Stomach (tissue), 9 donors: ENCODE data around the gene TBX21. TPM values are rescaled to one million over a fixed set of nuclear protein-coding genes. Genes with fewer than 3 reads are reported as not detected.

ENCODE experiments used
- DNase-seq, 2 donors: peaks; one replicate each; pipeline versions ENCODE4 v3.0.0 to v3.0.0-alpha.2; 2013 to 2019
- H3K27ac ChIP-seq, 5 donors: fragments of 200-600 bp in 4 of 5; sonication (generic) in 4 of 5; one replicate each; pipeline ENCODE4 v1.5.1; 2013 to 2019; ENCODE audit warnings: mild to moderate bottlenecking in 1 of 5, moderate library complexity in 1 of 5
- H3K27me3 ChIP-seq, 3 donors: fragments of 200-600 bp; sonication (generic); one replicate each; pipeline ENCODE4 v1.5.1; 2017 to 2019; ENCODE audit warnings: mixed run types in 1 of 3
- H3K36me3 ChIP-seq, 4 donors: fragments of 200-600 bp; sonication (generic); 1 replicate in 3 of 4; 2 replicates in 1 of 4; pipeline ENCODE4 v1.5.1; 2016 to 2019
- H3K4me1 ChIP-seq, 4 donors: fragments of 200-600 bp; sonication (generic); one replicate each; pipeline ENCODE4 v1.5.1; 2016 to 2019
- H3K4me3 ChIP-seq, 4 donors: fragments of 200-600 bp; sonication (generic) in 3 of 4; one replicate each; pipeline ENCODE4 v1.5.1; 2016 to 2019; ENCODE audit warnings: mild to moderate bottlenecking in 1 of 4
- H3K9me3 ChIP-seq, 4 donors: fragments of 200-600 bp; sonication (generic); one replicate each; pipeline ENCODE4 v1.5.1; 2016 to 2019
- EP300 ChIP-seq: sonication (generic); formaldehyde crosslinking; IDR thresholded peaks from one replicate; pipeline ENCODE4 v1.6.1; 2017; ENCODE audit warnings: antibody characterized with exemption
- POLR2A ChIP-seq, 4 donors: fragments of 450-650 bp; IDR thresholded peaks; one replicate each; pipeline ENCODE4 v1.6.1; 2016; ENCODE audit warnings: antibody characterized with exemption in 4 of 4, control low read depth in 2 of 4, mild to moderate bottlenecking in 1 of 4, moderate library complexity in 1 of 4
- POLR2AphosphoS5 ChIP-seq, 3 donors: sonication (generic); formaldehyde crosslinking; IDR thresholded peaks; one replicate each; pipeline ENCODE4 v1.6.1; 2016; ENCODE audit warnings: antibody characterized with exemption in 3 of 3
- WGBS, 5 donors: extraction: QIAGEN DNeasy Blood & Tissue Kit in 3 of 5; methylation state at CpG; one replicate each; pipeline versions ENCODE4 v1.1.5 to v1.1.7; 2013 to 2018; 5-methylcytosine and 5-hydroxymethylcytosine counted together
- intact Hi-C: fragments of 100-400 bp; cut with DNase I; formaldehyde crosslinking; loops from one replicate; pipeline ENCODE4 v1.15.1; 2023; ENCODE audit warnings: low total_unique reads
- polyA plus RNA-seq, 3 donors: library from polyadenylated mRNA; stranded (reverse); fragments of 200-250 nt; gene quantifications; one replicate each; pipeline ENCODE4 v1.2.3, GENCODE V29; 2013
- total RNA-seq, 5 donors: library from RNA; depleted of rRNA; stranded (reverse); fragments of >200 nt; gene quantifications; one replicate each; pipeline versions ENCODE4 v1.1.0 to v1.2.3, GENCODE V29; 2014 to 2016
- TF ChIP-seq, protein P1 (sequence below), 7 experiments: fragments of 450-650 bp in 4 of 7; fragments of 200-600 bp in 3 of 7; sonication (generic) in 3 of 7; IDR thresholded peaks; one replicate each; pipeline ENCODE4 v1.5.1; 2016 to 2019; ENCODE audit warnings: antibody characterized with exemption in 7 of 7, control low read depth in 2 of 7, mild to moderate bottlenecking in 1 of 7
- donor health status: healthy with polysubstance abuse.
- donor health status: Bipolar disorder and iron deficiency.
- donor health status: healthy.

TBX21 gene
- total and polyA plus RNA-seq, 8 donors: 0.10 to 0.92 (median 0.31) TPM; not detected in 3

DNA sequence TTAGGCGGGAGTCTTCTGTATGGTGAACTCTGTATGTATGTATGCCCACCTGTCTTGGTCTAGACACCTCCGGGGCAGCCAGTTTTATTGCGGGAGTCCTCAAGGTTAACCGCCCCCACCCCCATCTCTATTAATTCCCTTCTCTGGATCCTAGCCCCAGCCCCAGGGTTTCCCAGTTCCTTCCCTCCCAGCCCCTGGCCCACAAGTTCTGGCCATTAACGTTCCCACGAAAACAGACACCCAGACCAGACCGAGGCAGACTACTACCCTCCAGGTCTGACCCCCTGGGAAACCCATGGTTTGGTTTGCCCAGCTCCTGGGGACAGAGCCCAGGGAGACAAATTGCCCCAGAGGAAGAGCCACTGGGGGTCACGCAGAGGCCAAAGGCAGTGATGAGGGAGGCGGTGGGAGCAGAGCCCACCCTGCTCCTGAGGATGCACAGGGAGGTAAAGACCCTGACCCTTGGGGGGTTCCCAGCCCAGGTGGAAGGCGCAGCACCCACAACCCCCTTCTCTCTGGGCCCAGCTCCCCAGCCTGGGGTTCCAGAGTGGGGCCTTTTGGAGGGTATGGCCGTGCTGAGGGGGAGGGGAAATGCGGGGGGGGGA, 30.5 kb upstream of the TBX21 start:
- no peaks in the 10 kb centered on the region for H3K9me3 ChIP-seq
- H3K27ac ChIP-seq: no peak overlapping the region
- no peak overlapping the region for H3K4me3 ChIP-seq
- H3K27me3 ChIP-seq: no peaks in the 10 kb centered on the region
- peaks cover 9 to 49% (median 18%) of the 10 kb centered on the region in 4 donors for H3K4me1 ChIP-seq
- no peak for DNase-seq
- H3K36me3 ChIP-seq: peaks cover 9 to 39% (median 32%) of the 10 kb centered on the region in 4 donors
- TF ChIP-seq EP300: no peak
- TF ChIP-seq POLR2AphosphoS5 (IDR thresholded peaks at IDR 0.05): no peak
- TF ChIP-seq, protein P1, sequence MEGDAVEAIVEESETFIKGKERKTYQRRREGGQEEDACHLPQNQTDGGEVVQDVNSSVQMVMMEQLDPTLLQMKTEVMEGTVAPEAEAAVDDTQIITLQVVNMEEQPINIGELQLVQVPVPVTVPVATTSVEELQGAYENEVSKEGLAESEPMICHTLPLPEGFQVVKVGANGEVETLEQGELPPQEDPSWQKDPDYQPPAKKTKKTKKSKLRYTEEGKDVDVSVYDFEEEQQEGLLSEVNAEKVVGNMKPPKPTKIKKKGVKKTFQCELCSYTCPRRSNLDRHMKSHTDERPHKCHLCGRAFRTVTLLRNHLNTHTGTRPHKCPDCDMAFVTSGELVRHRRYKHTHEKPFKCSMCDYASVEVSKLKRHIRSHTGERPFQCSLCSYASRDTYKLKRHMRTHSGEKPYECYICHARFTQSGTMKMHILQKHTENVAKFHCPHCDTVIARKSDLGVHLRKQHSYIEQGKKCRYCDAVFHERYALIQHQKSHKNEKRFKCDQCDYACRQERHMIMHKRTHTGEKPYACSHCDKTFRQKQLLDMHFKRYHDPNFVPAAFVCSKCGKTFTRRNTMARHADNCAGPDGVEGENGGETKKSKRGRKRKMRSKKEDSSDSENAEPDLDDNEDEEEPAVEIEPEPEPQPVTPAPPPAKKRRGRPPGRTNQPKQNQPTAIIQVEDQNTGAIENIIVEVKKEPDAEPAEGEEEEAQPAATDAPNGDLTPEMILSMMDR (IDR thresholded peaks at IDR 0.05): no peak
- no peak for TF ChIP-seq POLR2A (IDR thresholded peaks at IDR 0.05)
- intact Hi-C loops: no loop called here
- 84 to 92% (median 89%) methylated on average over 12 of the region's 12 CpGs for WGBS, 5 donors

DNA sequence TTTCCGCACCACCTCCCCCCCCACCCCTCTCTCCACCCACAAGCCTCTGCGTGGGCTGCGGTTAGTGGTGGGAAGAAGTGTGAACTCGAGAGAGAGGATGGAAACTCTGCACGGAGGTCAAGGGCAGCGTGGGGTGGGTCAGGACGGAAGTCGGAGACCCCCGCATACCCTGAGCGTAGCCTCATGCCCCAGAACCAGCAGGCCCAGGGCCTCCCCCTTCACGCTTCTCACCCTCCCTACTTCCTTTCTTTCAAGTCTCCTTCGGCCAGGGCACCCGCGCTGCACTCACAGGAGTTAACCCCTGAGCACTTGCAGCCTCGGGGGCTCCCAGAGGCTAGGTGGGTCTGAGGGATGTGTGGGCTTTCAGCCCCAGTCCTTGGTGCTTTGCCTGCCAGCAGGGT, 29.8 kb upstream of the TBX21 start:
- DNase-seq: no peak
- H3K27ac ChIP-seq: no peak overlapping the region
- intact Hi-C loops: no loop called here
- no peaks in the 10 kb centered on the region for H3K9me3 ChIP-seq
- H3K27me3 ChIP-seq: no peaks in the 10 kb centered on the region
- WGBS, 5 donors: 53 to 79% (median 68%) methylated on average over 15 of the region's 15 CpGs
- TF ChIP-seq, protein P1 (IDR thresholded peaks at IDR 0.05): no peak
- TF ChIP-seq POLR2A (IDR thresholded peaks at IDR 0.05) (no peak), EP300 (no peak), POLR2AphosphoS5 (IDR thresholded peaks at IDR 0.05) (no peak)
- H3K4me3 ChIP-seq: no peak overlapping the region
- peaks cover 9 to 36% (median 32%) of the 10 kb centered on the region in 4 donors for H3K36me3 ChIP-seq
- peaks cover 14 to 56% (median 23%) of the 10 kb centered on the region in 4 donors for H3K4me1 ChIP-seq

DNA sequence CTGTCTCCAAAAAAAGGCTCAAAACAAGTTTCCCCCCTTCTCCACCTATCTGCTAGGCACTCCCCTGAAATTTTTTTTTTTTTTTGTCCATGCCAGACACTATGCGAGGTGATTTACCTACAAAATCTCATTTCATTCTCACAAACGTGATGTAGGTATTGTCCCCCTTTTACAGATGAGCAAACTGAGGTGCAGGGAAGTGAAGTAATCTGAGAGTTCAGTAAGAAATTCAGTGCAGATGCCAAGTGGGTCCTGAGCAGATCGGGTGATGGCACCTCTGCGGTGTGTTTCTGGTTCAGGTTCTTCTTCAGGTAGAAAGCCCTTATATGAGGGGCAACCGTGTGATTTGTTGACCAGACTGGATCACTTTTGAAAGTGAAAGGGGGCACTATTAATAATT, 29.4 kb upstream of the TBX21 start:
- TF ChIP-seq POLR2AphosphoS5 (IDR thresholded peaks at IDR 0.05): no peak
- TF ChIP-seq POLR2A (IDR thresholded peaks at IDR 0.05): no peak
- TF ChIP-seq EP300: no peak
- TF ChIP-seq, protein P1 (IDR thresholded peaks at IDR 0.05): no peak
- Histone ChIP-seq H3K4me3 (no peak overlapping the region), H3K36me3 (peaks cover 9 to 36% (median 31%) of the 10 kb centered on the region in 4 donors), H3K4me1 (peaks cover 15 to 60% (median 27%) of the 10 kb centered on the region in 4 donors), H3K27me3 (no peaks in the 10 kb centered on the region), H3K27ac (peak overlapping the region in 1 of 5 donors; percentile 22), H3K9me3 (no peaks in the 10 kb centered on the region)
- DNase-seq: no peak
- intact Hi-C loops: no loop called here
- 84 to 93% (median 88%) methylated on average over 5 of the region's 5 CpGs for WGBS, 5 donors

DNA sequence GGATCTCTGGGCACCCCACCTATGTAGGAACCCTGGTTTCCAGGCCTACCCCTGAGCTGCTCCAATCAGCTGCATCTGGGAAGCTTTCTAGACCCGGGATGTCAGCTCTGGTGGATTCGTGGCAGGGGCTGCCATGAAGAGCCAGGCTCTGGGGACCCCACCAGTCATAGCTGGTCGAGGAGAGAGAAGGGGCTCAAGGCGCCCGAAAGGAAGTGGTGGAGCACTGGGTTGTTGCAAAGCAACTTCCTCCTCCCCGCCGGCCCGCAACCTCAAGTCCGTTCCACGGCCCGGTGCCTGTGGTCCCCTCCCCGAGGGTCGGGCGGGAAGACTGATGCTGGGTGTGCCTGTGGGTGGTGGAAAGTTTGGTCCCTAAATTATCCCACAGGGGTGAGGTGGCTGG, 28.9 kb upstream of the TBX21 start:
- TF ChIP-seq, protein P1 (IDR thresholded peaks at IDR 0.05): no peak
- TF ChIP-seq POLR2AphosphoS5 (IDR thresholded peaks at IDR 0.05) (no peak), EP300 (no peak), POLR2A (IDR thresholded peaks at IDR 0.05) (no peak)
- WGBS, 5 donors: 66 to 85% (median 76%) methylated on average over 14 of the region's 14 CpGs
- Histone ChIP-seq H3K4me3 (no peak overlapping the region), H3K27ac (peak overlapping the region in 1 of 5 donors; percentile 22), H3K36me3 (peaks cover 9 to 37% (median 30%) of the 10 kb centered on the region in 4 donors), H3K9me3 (no peaks in the 10 kb centered on the region), H3K27me3 (no peaks in the 10 kb centered on the region), H3K4me1 (peaks cover 15 to 60% (median 27%) of the 10 kb centered on the region in 4 donors)
- intact Hi-C loops: no loop called here
- DNase-seq: no peak
